CD8-positive, alpha-beta memory T cell (primary cell): ENCODE measurements around the gene ZNF583. TPM values are rescaled to one million over a fixed set of nuclear protein-coding genes. Genes with fewer than 3 reads are reported as not detected.

ENCODE experiments used
- CTCF ChIA-PET: fragments of 350-600 bp; sonication (Branson Sonifier 250); formaldehyde crosslinking; loops from one replicate; lab custom pipeline; 2021; ENCODE audit warnings: antibody characterized with exemption; lab: Charles Lee
- POLR2A ChIA-PET: fragments of 350-600 bp; sonication (Branson Sonifier 250); formaldehyde crosslinking; loops from one replicate; lab custom pipeline; 2021; ENCODE audit warnings: antibody characterized with exemption; lab: Charles Lee
- DNase-seq, 5 donors: peaks; one replicate each; pipeline versions ENCODE4 v3.0.0 to v3.0.0-alpha.2; 2020 to 2022; ENCODE audit warnings: mixed read lengths in 1 of 5
- H3K27ac ChIP-seq: one replicate; pipeline ENCODE4 v1.7.0; 2013; ENCODE audit warnings: low read depth, mild to moderate bottlenecking, low read length, moderate library complexity
- H3K27me3 ChIP-seq: 2 replicates; pipeline ENCODE4 v1.7.0; 2013; ENCODE audit warnings: low read length, mild to moderate bottlenecking; ENCODE audit not compliant: insufficient read depth, poor library complexity, severe bottlenecking
- H3K36me3 ChIP-seq: 2 replicates; pipeline ENCODE4 v1.7.0; 2013; ENCODE audit warnings: mild to moderate bottlenecking, low read length, moderate library complexity; ENCODE audit not compliant: insufficient read depth
- H3K4me1 ChIP-seq: 2 replicates; pipeline ENCODE4 v1.7.0; 2013; ENCODE audit warnings: mild to moderate bottlenecking, low read length, moderate library complexity; ENCODE audit not compliant: insufficient read depth
- H3K4me3 ChIP-seq: 2 replicates; pipeline ENCODE4 v1.7.0; 2013; ENCODE audit warnings: mild to moderate bottlenecking, low read length
- H3K9me3 ChIP-seq: 2 replicates; pipeline ENCODE4 v1.7.0; 2013; ENCODE audit warnings: mild to moderate bottlenecking, low read length
- H3K27ac Mint-ChIP-seq, 8 donors: one replicate each; pipeline ENCODE4 v1.8.0; 2020 to 2021; ENCODE audit warnings: mixed read lengths in 8 of 8, mild to moderate bottlenecking in 6 of 8, inconsistent platforms in 3 of 8, moderate library complexity in 3 of 8
- H3K27me3 Mint-ChIP-seq, 2 donors: one replicate each; pipeline ENCODE4 v1.8.0; 2020 to 2021; ENCODE audit warnings: mixed read lengths in 2 of 2, mild to moderate bottlenecking in 1 of 2, moderate library complexity in 1 of 2
- H3K36me3 Mint-ChIP-seq, 3 donors: one replicate each; pipeline ENCODE4 v1.8.0; 2020 to 2021; ENCODE audit warnings: mixed read lengths in 3 of 3, inconsistent platforms in 1 of 3, mild to moderate bottlenecking in 1 of 3
- H3K4me1 Mint-ChIP-seq, 3 donors: one replicate each; pipeline ENCODE4 v1.8.0; 2020 to 2021; ENCODE audit warnings: mixed read lengths in 3 of 3, inconsistent platforms in 1 of 3, mild to moderate bottlenecking in 1 of 3
- H3K4me3 Mint-ChIP-seq, 7 donors: one replicate each; pipeline ENCODE4 v1.8.0; 2020 to 2021; ENCODE audit warnings: mixed read lengths in 7 of 7, mild to moderate bottlenecking in 6 of 7, moderate library complexity in 4 of 7, inconsistent platforms in 2 of 7
- H3K9me3 Mint-ChIP-seq, 5 donors: one replicate each; pipeline ENCODE4 v1.8.0; 2020 to 2022; ENCODE audit warnings: mixed read lengths in 5 of 5, mild to moderate bottlenecking in 3 of 5, moderate library complexity in 2 of 5, inconsistent platforms in 1 of 5
- polyA plus RNA-seq: library from polyadenylated mRNA; unstranded; fragments of 300-500 nt; fragmentation: Illumina TruSeq; gene quantifications from one replicate; pipeline ENCODE4 v1.2.3, GENCODE V29; 2021
- total RNA-seq, 2 experiments: library from RNA; stranded (reverse); gene quantifications; one replicate each; pipeline ENCODE4 v1.2.3, GENCODE V29; 2021

ZNF583 gene
- total and polyA plus RNA-seq, 3 experiments from 2014 or later, result 5.3 to 14.1 (median 5.9) TPM

GRCh38 chr19:56377105-56377924 is 26.8 kb upstream of the ZNF583 start:
- no peak overlapping the region for H3K27ac Mint-ChIP-seq
- Histone ChIP-seq H3K27me3 (no peaks in the 10 kb centered on the region), H3K9me3 (peaks cover 46% of the 10 kb centered on the region), H3K27ac (no peak overlapping the region), H3K4me1 (no peaks in the 10 kb centered on the region), H3K36me3 (peaks cover 21% of the 10 kb centered on the region), H3K4me3 (no peak overlapping the region)
- ChIA-PET POLR2A (no interaction called here), CTCF (no interaction called here)
- H3K4me3 Mint-ChIP-seq, result no peak overlapping the region
- H3K4me1 Mint-ChIP-seq, result no peaks in the 10 kb centered on the region
- H3K9me3 Mint-ChIP-seq, result peaks cover 65 to 94% (median 85%) of the 10 kb centered on the region in 5 donors
- H3K27me3 Mint-ChIP-seq, result no peaks in the 10 kb centered on the region
- no peak for DNase-seq
- peaks cover 37 to 80% (median 71%) of the 10 kb centered on the region in 3 donors for H3K36me3 Mint-ChIP-seq

GRCh38 chr19:56383826-56384605 is 20.1 kb upstream of the ZNF583 start:
- Mint-ChIP-seq H3K27ac (no peak overlapping the region), H3K4me1 (no peaks in the 10 kb centered on the region), H3K9me3 (peaks cover 52 to 88% (median 80%) of the 10 kb centered on the region in 5 donors), H3K4me3 (no peak overlapping the region), H3K27me3 (no peaks in the 10 kb centered on the region), H3K36me3 (peaks cover 21 to 84% (median 66%) of the 10 kb centered on the region in 3 donors)
- no peak overlapping the region for H3K4me3 ChIP-seq
- POLR2A ChIA-PET, result no interaction called here
- peaks cover 23% of the 10 kb centered on the region for H3K9me3 ChIP-seq
- CTCF ChIA-PET, result no interaction called here
- no peaks in the 10 kb centered on the region for H3K4me1 ChIP-seq
- H3K27ac ChIP-seq, result no peak overlapping the region
- H3K27me3 ChIP-seq, result no peaks in the 10 kb centered on the region
- peaks cover 5% of the 10 kb centered on the region for H3K36me3 ChIP-seq
- no peak for DNase-seq

- Mint-ChIP-seq H3K36me3 (peaks cover 21 to 70% (median 51%) of the 10 kb centered on the region in 3 donors), H3K9me3 (peaks cover 21 to 69% (median 40%) of the 10 kb centered on the region in 5 donors), H3K27me3 (peaks cover 0 to 4% of the 10 kb centered on the region in 2 donors), H3K4me3 (peak within 1 kb of the TSS; percentile 91 to 100 (median 96)), H3K4me1 (peaks cover 7 to 23% (median 12%) of the 10 kb centered on the region in 3 donors), H3K27ac (peak within 1 kb of the TSS; percentile 78 to 97 (median 95))
- Histone ChIP-seq H3K27ac (peak within 1 kb of the TSS; percentile 95), H3K36me3 (peaks cover 15% of the 10 kb centered on the region), H3K9me3 (peaks cover 22% of the 10 kb centered on the region), H3K27me3 (no peaks in the 10 kb centered on the region), H3K4me3 (peak within 1 kb of the TSS; percentile 88), H3K4me1 (peaks cover 7% of the 10 kb centered on the region)
- CTCF ChIA-PET, result interaction anchor here (0.7 to 1.5 kb wide), 4 partner anchors 10 to 798 kb away, joined by 3 to 4 read pairs (median 3); partner anchors contain the start of gene ZNF264
- POLR2A ChIA-PET, result interaction anchor here (1.2 kb wide), 1 partner anchor 10 kb away, joined by 6 read pairs; the partner anchor contains the start of gene ZNF583
- DNase-seq, result peak; percentile 84 to 96 (median 91)
Measured at GRCh38 chr19:56393119-56394012, 10.8 kb upstream of the ZNF583 start, which contains the start of gene ZNF582. Gene ZNF582, minus strand, starts transcription at chr19:56393534. Its CDS starts 1,782 bp downstream, at chr19:56391752.

GRCh38 chr19:56398809-56399208 is 5.3 kb upstream of the ZNF583 start:
- no peaks in the 10 kb centered on the region for H3K27me3 ChIP-seq
- ChIA-PET POLR2A (no interaction called here), CTCF (no interaction called here)
- peaks cover 31 to 79% (median 70%) of the 10 kb centered on the region in 5 donors for H3K9me3 Mint-ChIP-seq
- peaks cover 0 to 3% of the 10 kb centered on the region in 2 donors for H3K27me3 Mint-ChIP-seq
- H3K27ac ChIP-seq, result no peak overlapping the region
- no peak overlapping the region for H3K27ac Mint-ChIP-seq
- H3K4me1 Mint-ChIP-seq, result peaks cover 13 to 23% (median 18%) of the 10 kb centered on the region in 3 donors
- peaks cover 12% of the 10 kb centered on the region for H3K4me1 ChIP-seq
- peaks cover 10 to 71% (median 47%) of the 10 kb centered on the region in 3 donors for H3K36me3 Mint-ChIP-seq
- H3K9me3 ChIP-seq, result peaks cover 34% of the 10 kb centered on the region
- H3K4me3 Mint-ChIP-seq, result peak overlapping the region in 1 of 7 donors; percentile 50
- H3K4me3 ChIP-seq, result no peak overlapping the region
- no peaks in the 10 kb centered on the region for H3K36me3 ChIP-seq
- no peak for DNase-seq

GRCh38 chr19:56400485-56400884 is 3.6 kb upstream of the ZNF583 start:
- peaks cover 13 to 72% (median 51%) of the 10 kb centered on the region in 3 donors for H3K36me3 Mint-ChIP-seq
- no peak overlapping the region for H3K27ac ChIP-seq
- H3K27me3 Mint-ChIP-seq, result peaks cover 0 to 3% of the 10 kb centered on the region in 2 donors
- H3K27me3 ChIP-seq, result no peaks in the 10 kb centered on the region
- DNase-seq, result no peak
- H3K4me1 Mint-ChIP-seq, result peaks cover 25 to 29% (median 28%) of the 10 kb centered on the region in 3 donors
- H3K4me1 ChIP-seq, result peaks cover 20% of the 10 kb centered on the region
- no peaks in the 10 kb centered on the region for H3K36me3 ChIP-seq
- peaks cover 22 to 73% (median 59%) of the 10 kb centered on the region in 5 donors for H3K9me3 Mint-ChIP-seq
- H3K9me3 ChIP-seq, result peaks cover 20% of the 10 kb centered on the region
- CTCF ChIA-PET, result no interaction called here
- no peak overlapping the region for H3K4me3 Mint-ChIP-seq
- H3K27ac Mint-ChIP-seq, result peak overlapping the region in 1 of 8 donors; percentile 81
- H3K4me3 ChIP-seq, result no peak overlapping the region
- POLR2A ChIA-PET, result no interaction called here

GRCh38 chr19:56403261-56403660 is 871 bp upstream of the ZNF583 start:
- peak in 1 of 5 donors; percentile 3 for DNase-seq
- Mint-ChIP-seq H3K27me3 (peaks cover 0 to 3% of the 10 kb centered on the region in 2 donors), H3K9me3 (peaks cover 35 to 73% (median 56%) of the 10 kb centered on the region in 5 donors), H3K27ac (peak overlapping the region; percentile 77 to 97 (median 90)), H3K36me3 (peaks cover 26 to 76% (median 58%) of the 10 kb centered on the region in 3 donors), H3K4me1 (peaks cover 27 to 36% (median 32%) of the 10 kb centered on the region in 3 donors), H3K4me3 (peak overlapping the region; percentile 85 to 97 (median 92))
- Histone ChIP-seq H3K9me3 (peaks cover 16% of the 10 kb centered on the region), H3K27ac (peak overlapping the region; percentile 94), H3K27me3 (no peaks in the 10 kb centered on the region), H3K36me3 (peaks cover 10% of the 10 kb centered on the region), H3K4me1 (peaks cover 20% of the 10 kb centered on the region), H3K4me3 (peak overlapping the region; percentile 83)
- POLR2A ChIA-PET, result interaction anchor here (0.5 to 1.1 kb wide), 3 partner anchors 10 to 265 kb away, joined by 3 to 6 read pairs (median 5); partner anchors contain the start of gene ZNF582
- CTCF ChIA-PET, result interaction anchor here (1.5 to 1.6 kb wide), 2 partner anchors 10 to 11 kb away, joined by 4 read pairs; partner anchors contain the start of gene ZNF582

- H3K4me1 Mint-ChIP-seq, result peaks cover 27 to 36% (median 32%) of the 10 kb centered on the region in 3 donors
- Histone ChIP-seq H3K4me1 (peaks cover 20% of the 10 kb centered on the region), H3K9me3 (peaks cover 23% of the 10 kb centered on the region), H3K27me3 (no peaks in the 10 kb centered on the region), H3K36me3 (peaks cover 23% of the 10 kb centered on the region), H3K4me3 (peak overlapping the region; percentile 83), H3K27ac (peak overlapping the region; percentile 94)
- peaks cover 0 to 3% of the 10 kb centered on the region in 2 donors for H3K27me3 Mint-ChIP-seq
- DNase-seq, result peak in 4 of 5 donors; percentile 1 to 55 (median 16)
- peaks cover 29 to 76% (median 57%) of the 10 kb centered on the region in 3 donors for H3K36me3 Mint-ChIP-seq
- peak overlapping the region in 7 of 8 donors; percentile 77 to 97 (median 88) for H3K27ac Mint-ChIP-seq
- ChIA-PET CTCF (interaction anchor here (1.5 kb wide), 1 partner anchor 12 kb away, joined by 4 read pairs; no protein-coding TSS in a partner anchor), POLR2A (no interaction called here)
- H3K9me3 Mint-ChIP-seq, result peaks cover 34 to 72% (median 52%) of the 10 kb centered on the region in 5 donors
- H3K4me3 Mint-ChIP-seq, result peak overlapping the region; percentile 85 to 97 (median 92)
Measured at GRCh38 chr19:56404705-56405056, 549 bp downstream of the ZNF583 start.
